ENCODE results near the gene GCK.

DNA sequence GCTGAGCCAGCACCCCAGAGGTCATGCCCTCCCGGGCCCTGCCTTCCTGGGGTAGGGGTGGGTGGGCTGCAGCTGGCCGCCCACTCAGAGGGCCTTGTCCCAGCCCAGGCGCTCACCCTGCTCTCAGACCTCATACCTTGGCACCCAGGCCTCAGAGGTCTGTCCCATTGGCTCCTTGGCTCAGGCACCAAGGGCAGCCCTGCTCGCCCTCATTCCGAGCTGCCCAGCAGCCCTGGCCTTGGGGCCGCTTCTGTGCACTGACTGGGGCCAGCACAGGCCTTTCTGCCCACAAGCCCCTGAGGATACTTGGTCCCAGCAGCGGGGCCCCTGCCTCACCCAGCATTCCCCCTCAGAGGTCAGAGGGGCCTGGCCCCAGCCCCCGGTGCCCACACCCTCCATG is 45.8 kb upstream of the GCK start:
- TF ChIP-seq EP300 (IDR thresholded peaks at IDR 0.05; ENCODE audit: low read depth) (no peak), POLR2AphosphoS5 (IDR thresholded peaks at IDR 0.05) (no peak)
